WI38 (cell line): Measurements from ENCODE around the gene ZNF74.

Experiments
- H3K4me3 ChIP-seq: 2 replicates; pipeline ENCODE4 v1.5.1; 2011; ENCODE audit warnings: low read depth, mild to moderate bottlenecking, control low read depth, low read length
- CTCF ChIP-seq: IDR thresholded peaks from 2 replicates; pipeline ENCODE4 v1.5.1; 2012; ENCODE audit warnings: low read depth, mild to moderate bottlenecking, control low read depth, low read length

ZNF74 gene

GRCh38 chr22:20439556-20439927 lies 45.6 kb downstream of the ZNF74 start:
- no peak for TF ChIP-seq CTCF
- H3K4me3 ChIP-seq: no peak overlapping the region

GRCh38 chr22:20439928-20440575 lies 46.1 kb downstream of the ZNF74 start:
- TF ChIP-seq CTCF: no peak
- no peak overlapping the region for H3K4me3 ChIP-seq

- H3K4me3 ChIP-seq: no peak overlapping the region
- TF ChIP-seq CTCF: no peak
Observed at GRCh38 chr22:20440637-20441591, 47.0 kb downstream of the ZNF74 start.

- H3K4me3 ChIP-seq: no peak overlapping the region
- no peak for TF ChIP-seq CTCF
Observed at GRCh38 chr22:20441631-20442484, 47.9 kb downstream of the ZNF74 start.

GRCh38 chr22:20442485-20443284 lies 48.7 kb downstream of the ZNF74 start:
- no peak for TF ChIP-seq CTCF
- no peak overlapping the region for H3K4me3 ChIP-seq

GRCh38 chr22:20444325-20444724 lies 50.4 kb downstream of the ZNF74 start:
- H3K4me3 ChIP-seq: no peak overlapping the region
- TF ChIP-seq CTCF: no peak
